T1000 (cell line): ENCODE measurements around the gene TMCO4.

Experiments
- DNase-seq: peaks from one replicate; lab custom pipeline; 2025; ENCODE audit warnings: mixed read lengths; lab: John Stamatoyannopoulos, UW

TMCO4 gene

GRCh38 chr1:19775831-19776230, 23.9 kb downstream of the TMCO4 start:
- no peak for DNase-seq

GRCh38 chr1:19775317-19775716, 24.4 kb downstream of the TMCO4 start:
- DNase-seq, result no peak

DNA sequence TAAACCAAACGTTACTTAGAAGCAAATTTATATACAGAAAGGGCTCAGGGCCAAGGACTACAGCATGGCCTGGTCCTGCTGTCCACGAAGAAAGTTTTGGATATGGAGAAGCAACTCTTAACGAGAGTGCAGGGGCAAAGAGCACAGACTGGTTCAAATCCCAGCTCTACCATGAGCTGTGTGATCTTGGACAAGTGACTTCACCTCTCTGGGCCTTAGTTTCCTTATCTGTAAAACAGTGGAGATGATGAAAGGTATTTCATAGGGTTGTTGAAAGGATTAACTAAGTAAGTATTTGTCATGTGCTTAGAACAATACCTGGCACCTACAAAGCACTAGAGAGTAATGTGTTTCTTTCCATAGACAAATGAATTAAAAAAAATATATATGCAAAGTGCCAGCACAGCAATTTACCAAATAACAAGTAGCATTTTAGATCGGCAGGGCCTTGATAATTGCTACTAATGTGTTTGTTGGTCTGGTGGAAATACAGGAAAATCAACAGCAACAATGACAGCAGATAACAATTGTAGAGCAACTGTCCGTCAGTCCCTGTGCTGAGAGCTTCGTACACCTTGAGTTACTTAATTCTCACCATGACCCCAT, 25.4 kb downstream of the TMCO4 start:
- DNase-seq, result no peak

GRCh38 chr1:19773485-19773884, 26.2 kb downstream of the TMCO4 start:
- no peak for DNase-seq

DNA sequence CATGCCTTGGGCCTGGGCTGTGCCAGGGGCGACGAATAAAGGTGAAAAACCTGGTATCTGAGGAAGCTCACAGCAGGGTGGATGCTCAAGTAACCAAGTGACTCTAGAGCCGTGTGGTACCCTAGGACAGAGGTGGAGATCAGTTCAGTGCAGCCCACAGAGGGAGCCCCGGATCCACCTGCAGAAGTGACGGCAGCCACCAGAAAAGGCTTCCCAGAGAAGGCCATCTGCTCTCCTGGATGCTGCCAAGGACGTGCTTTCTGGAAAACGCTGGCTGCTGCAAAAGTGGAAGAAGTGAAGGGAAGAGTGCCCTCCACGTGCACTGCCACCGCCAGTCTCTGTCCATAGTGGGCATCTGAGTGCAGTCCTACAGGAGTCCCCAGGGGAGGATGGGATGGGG, 27.7 kb downstream of the TMCO4 start:
- DNase-seq, result no peak

GRCh38 chr1:19771350-19771749, 28.4 kb downstream of the TMCO4 start:
- no peak for DNase-seq

- DNase-seq, result no peak
These were observed 29.1 kb downstream of the TMCO4 start for GRCh38 chr1:19770436-19771190.

DNA sequence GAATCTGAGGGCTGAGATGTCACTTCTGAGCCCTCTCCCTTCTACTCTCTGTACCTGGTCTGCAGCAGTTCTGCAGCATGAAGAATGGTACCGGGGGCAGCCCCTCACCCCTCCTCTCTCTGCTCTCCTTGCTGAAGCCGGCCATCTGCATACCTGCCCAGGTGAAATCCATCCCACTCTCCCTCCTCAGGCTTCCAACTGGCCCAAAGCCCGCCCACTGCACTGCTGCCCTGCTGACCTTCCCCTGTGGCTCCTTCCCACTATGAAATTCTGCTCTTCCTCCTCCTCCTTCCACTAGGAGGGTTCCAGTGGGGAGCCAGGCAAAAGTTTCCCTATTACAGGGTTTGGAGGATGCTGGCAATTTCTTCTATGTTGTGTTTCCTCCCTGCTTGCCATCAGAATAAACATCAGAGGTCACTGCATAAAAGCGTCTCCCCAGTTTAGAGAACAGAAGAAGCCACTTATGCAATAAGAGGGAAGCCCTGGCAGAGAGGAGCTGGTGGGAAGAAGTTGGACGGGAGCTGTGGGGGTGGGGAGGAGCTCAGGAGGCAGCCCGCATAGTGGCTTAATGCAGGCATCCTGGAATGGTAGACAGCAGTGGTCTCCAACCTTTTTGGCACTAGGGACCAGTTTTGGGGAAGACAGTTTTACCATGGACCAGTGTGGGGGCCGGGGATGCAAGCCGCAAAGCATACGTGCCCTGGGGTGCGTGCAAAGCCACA, 30.3 kb downstream of the TMCO4 start:
- no peak for DNase-seq

GRCh38 chr1:19768353-19769210, 31.1 kb downstream of the TMCO4 start:
- DNase-seq, result no peak

DNA sequence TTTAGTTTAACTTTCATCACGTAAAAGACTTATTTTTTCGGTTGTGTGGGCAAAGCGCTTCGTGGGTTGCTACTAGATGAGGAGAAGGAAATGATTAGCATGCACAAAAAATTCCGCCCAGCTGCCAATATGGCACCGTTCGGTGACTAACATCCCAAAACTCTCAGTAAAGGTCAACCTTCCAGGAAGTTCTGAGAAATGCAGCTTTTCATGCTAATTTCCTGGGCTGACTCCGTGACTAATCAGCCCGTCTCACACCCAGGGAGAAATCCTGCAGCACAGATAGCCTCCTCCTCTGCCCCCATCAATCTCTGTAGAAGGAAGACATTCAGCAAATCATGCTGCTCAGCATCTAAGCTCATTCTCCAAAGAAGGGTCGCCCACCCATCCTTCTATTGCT, 34.1 kb downstream of the TMCO4 start:
- peak; percentile 66 for DNase-seq

- no peak for DNase-seq
These were observed 34.9 kb downstream of the TMCO4 start for GRCh38 chr1:19764848-19765247.

GRCh38 chr1:19762175-19762779, 37.4 kb downstream of the TMCO4 start:
- DNase-seq, result no peak

GRCh38 chr1:19759740-19760089, 40.0 kb downstream of the TMCO4 start:
- no peak for DNase-seq

GRCh38 chr1:19758227-19758830, 41.4 kb downstream of the TMCO4 start:
- DNase-seq, result peak; percentile 56

- no peak for DNase-seq
These were observed 42.1 kb downstream of the TMCO4 start for GRCh38 chr1:19757641-19758040.

- no peak for DNase-seq
These were observed 43.2 kb downstream of the TMCO4 start for GRCh38 chr1:19756480-19756879.

DNA sequence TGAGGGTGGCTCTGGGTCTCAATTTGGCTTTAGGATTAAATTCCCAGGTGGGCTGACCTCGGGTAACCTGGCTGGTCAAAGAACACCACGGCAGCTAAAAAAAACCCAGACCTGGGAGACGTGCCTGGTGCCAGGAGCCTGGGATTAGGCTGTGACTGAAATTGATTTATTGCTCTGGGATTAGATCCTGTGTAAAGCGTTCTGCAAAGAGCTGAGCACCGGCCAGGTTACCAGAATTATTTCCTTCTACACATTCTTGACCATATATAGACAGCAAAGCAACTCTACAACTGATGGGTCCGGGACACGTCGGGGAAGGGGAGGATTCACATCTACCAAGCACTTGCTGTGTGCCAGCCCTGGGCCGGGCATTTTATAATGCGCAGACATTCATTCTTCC, 45.2 kb downstream of the TMCO4 start:
- no peak for DNase-seq

DNA sequence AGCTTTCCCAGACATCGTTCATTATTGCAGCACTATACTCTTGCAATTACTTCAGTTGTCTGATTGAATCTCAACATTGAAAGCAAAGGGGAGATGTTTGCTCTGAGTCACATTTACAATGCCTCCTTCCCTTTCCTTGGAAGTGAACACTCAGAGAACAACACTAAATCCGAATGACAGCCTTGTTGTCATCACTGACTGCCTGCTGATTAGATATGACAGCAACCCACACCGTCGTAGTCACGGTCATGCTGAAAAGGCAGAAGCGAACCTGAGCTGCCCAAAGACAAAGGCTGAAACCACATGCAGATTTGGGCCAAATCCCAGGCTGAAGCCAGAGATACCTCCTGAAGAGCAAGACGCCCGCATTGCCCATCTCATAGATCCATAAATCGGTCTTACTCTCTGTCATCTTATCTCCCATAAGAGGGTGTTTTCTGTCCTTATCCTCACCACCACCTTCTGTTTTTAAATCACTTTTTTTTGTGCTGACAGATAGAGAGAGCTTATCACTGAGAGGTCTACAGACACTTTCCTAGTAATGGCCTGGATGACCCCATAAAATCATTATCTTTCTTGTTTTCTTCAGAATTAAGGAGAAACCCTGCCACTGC, 47.5 kb downstream of the TMCO4 start:
- no peak for DNase-seq

DNA sequence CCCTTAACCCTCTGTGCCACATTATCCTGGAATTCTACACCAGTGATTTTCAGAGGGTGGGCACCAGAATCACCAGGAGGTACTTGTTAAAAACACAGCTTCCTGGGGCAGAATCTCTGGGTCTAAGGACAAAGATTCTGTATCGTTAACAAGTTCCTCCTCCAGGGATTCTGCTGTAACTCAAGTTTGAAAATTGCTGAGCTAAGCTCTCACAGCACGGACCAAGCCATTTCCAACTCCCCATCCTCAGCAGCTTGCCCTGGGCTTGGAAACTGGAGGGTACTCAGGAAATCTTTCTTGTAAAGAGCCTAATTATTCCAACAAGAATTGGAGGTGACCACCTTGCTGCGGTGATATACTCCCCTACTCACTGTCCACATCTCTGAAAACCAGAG, 48.8 kb downstream of the TMCO4 start:
- no peak for DNase-seq

GRCh38 chr1:19750101-19750881, 49.4 kb downstream of the TMCO4 start:
- peak; percentile 20 for DNase-seq
